ENCODE data around the gene ATP8B4.
A peak's percentile ranks its signal among the peaks of the same experiment; 100 is the strongest.
"Not testable (repeated sequence)": the region's sequence is repeated elsewhere in the genome, so short reads cannot be mapped to it uniquely, and the experiment has no call there.

ATP8B4 gene

GRCh38 chr15:50108461-50108860 is 10.6 kb downstream of the ATP8B4 start:
- DNase-seq: no peak

- DNase-seq: peak; percentile 56 to 71
Observed at GRCh38 chr15:50107591-50108408, 11.2 kb downstream of the ATP8B4 start.

- DNase-seq: no peak
Observed at GRCh38 chr15:50107157-50107556, 11.9 kb downstream of the ATP8B4 start.

- no peak for DNase-seq
Observed at GRCh38 chr15:50106457-50106856, 12.6 kb downstream of the ATP8B4 start.

- no peak for DNase-seq
Observed at GRCh38 chr15:50100486-50100885, 18.5 kb downstream of the ATP8B4 start.

GRCh38 chr15:50098545-50098944 is 20.5 kb downstream of the ATP8B4 start:
- no peak for DNase-seq

GRCh38 chr15:50095938-50096821 is 22.9 kb downstream of the ATP8B4 start:
- no peak for DNase-seq

GRCh38 chr15:50089386-50089785 is 29.6 kb downstream of the ATP8B4 start:
- not testable (repeated sequence) for DNase-seq

GRCh38 chr15:50084932-50085331 is 34.1 kb downstream of the ATP8B4 start:
- DNase-seq: no peak

- no peak for DNase-seq
Observed at GRCh38 chr15:50083424-50084025, 35.5 kb downstream of the ATP8B4 start.

- DNase-seq: no peak
Observed at GRCh38 chr15:50082066-50082465, 37.0 kb downstream of the ATP8B4 start.

GRCh38 chr15:50077651-50078050 is 41.4 kb downstream of the ATP8B4 start:
- DNase-seq: no peak

GRCh38 chr15:50077176-50077575 is 41.9 kb downstream of the ATP8B4 start:
- no peak for DNase-seq

GRCh38 chr15:50075319-50075718 is 43.7 kb downstream of the ATP8B4 start:
- DNase-seq: no peak

GRCh38 chr15:50071551-50072258 is 47.3 kb downstream of the ATP8B4 start:
- DNase-seq: no peak

- no peak for DNase-seq
Observed at GRCh38 chr15:50068016-50068415, 51.0 kb downstream of the ATP8B4 start.

- no peak for DNase-seq
Observed at GRCh38 chr15:50067254-50067653, 51.8 kb downstream of the ATP8B4 start.

GRCh38 chr15:50066666-50067065 is 52.4 kb downstream of the ATP8B4 start:
- no peak for DNase-seq

- peak in 1 of 2 experiments; percentile 8 for DNase-seq
Observed at GRCh38 chr15:50066202-50066601, 52.8 kb downstream of the ATP8B4 start.

GRCh38 chr15:50065279-50065678 is 53.8 kb downstream of the ATP8B4 start:
- DNase-seq: peak in 1 of 2 experiments; percentile 19

GRCh38 chr15:50064673-50065072 is 54.4 kb downstream of the ATP8B4 start:
- no peak for DNase-seq

GRCh38 chr15:50063226-50063625 is 55.8 kb downstream of the ATP8B4 start:
- no peak for DNase-seq

GRCh38 chr15:50061503-50061902 is 57.5 kb downstream of the ATP8B4 start:
- no peak for DNase-seq
